GM21529 (cell line): ENCODE measurements around the gene TMTC1.
"Not testable (repeated sequence)": the region's sequence is repeated elsewhere in the genome, so short reads cannot be mapped to it uniquely, and the experiment has no call there.

Source experiments
- ATAC-seq: cut with Tn5 transposase; IDR thresholded peaks from one replicate; pipeline ENCODE4 v1.9.1; 2021; ENCODE audit not compliant: unreplicated experiment

The TMTC1 gene

GRCh38 chr12:29674463-29674862 is 109.3 kb downstream of the TMTC1 start:
- no peak for ATAC-seq

- no peak for ATAC-seq
These were observed 110.4 kb downstream of the TMTC1 start for GRCh38 chr12:29673346-29673745.

- no peak for ATAC-seq
These were observed 111.2 kb downstream of the TMTC1 start for GRCh38 chr12:29672580-29672979.

- no peak for ATAC-seq
These were observed 112.0 kb downstream of the TMTC1 start for GRCh38 chr12:29671742-29672141.

GRCh38 chr12:29667011-29667410 is 116.7 kb downstream of the TMTC1 start:
- no peak for ATAC-seq

- no peak for ATAC-seq
These were observed 118.6 kb downstream of the TMTC1 start for GRCh38 chr12:29665107-29665506.

GRCh38 chr12:29662734-29663323 is 120.9 kb downstream of the TMTC1 start:
- no peak for ATAC-seq

GRCh38 chr12:29660847-29661246 is 122.9 kb downstream of the TMTC1 start:
- ATAC-seq, result no peak

- no peak for ATAC-seq
These were observed 126.8 kb downstream of the TMTC1 start for GRCh38 chr12:29656762-29657538.

GRCh38 chr12:29655861-29656260 is 127.9 kb downstream of the TMTC1 start:
- no peak for ATAC-seq

- ATAC-seq, result no peak
These were observed 130.5 kb downstream of the TMTC1 start for GRCh38 chr12:29653286-29653685.

- ATAC-seq, result no peak
These were observed 133.4 kb downstream of the TMTC1 start for GRCh38 chr12:29650371-29650770.

GRCh38 chr12:29649722-29650121 is 134.0 kb downstream of the TMTC1 start:
- ATAC-seq, result no peak

- ATAC-seq, result no peak
These were observed 139.1 kb downstream of the TMTC1 start for GRCh38 chr12:29644536-29645162.

GRCh38 chr12:29640589-29641345 is 143.0 kb downstream of the TMTC1 start:
- ATAC-seq, result no peak

- no peak for ATAC-seq
These were observed 143.7 kb downstream of the TMTC1 start for GRCh38 chr12:29639893-29640495.

GRCh38 chr12:29638528-29638927 is 145.2 kb downstream of the TMTC1 start:
- ATAC-seq, result no peak

GRCh38 chr12:29634057-29634456 is 149.7 kb downstream of the TMTC1 start:
- ATAC-seq, result no peak

- ATAC-seq, result not testable (repeated sequence)
These were observed 153.6 kb downstream of the TMTC1 start for GRCh38 chr12:29630164-29630563.

GRCh38 chr12:29627221-29627620 is 156.5 kb downstream of the TMTC1 start:
- ATAC-seq, result no peak

- no peak for ATAC-seq
These were observed 158.3 kb downstream of the TMTC1 start for GRCh38 chr12:29625359-29625953.
